AG04449 (cell line): Measurements from ENCODE around the gene PXMP4.
A peak's percentile ranks its signal among the peaks of the same experiment; 100 is the strongest.

ENCODE experiments used
- CTCF ChIA-PET: fragments of 350-600 bp; formaldehyde crosslinking; extraction: SDS; loops from one replicate; lab custom pipeline; 2021; ENCODE audit warnings: antibody characterized with exemption; lab: Yijun Ruan, JAX
- POLR2A ChIA-PET: fragments of 400-600, 350-600 bp; formaldehyde crosslinking; extraction: SDS; loops from one replicate; lab custom pipeline; 2020; ENCODE audit warnings: antibody characterized with exemption, inconsistent platforms; lab: Yijun Ruan, JAX
- DNase-seq: peaks from one replicate; pipeline ENCODE4 v3.0.0-alpha.2; 2010; ENCODE audit warnings: low read depth, low spot score
- H3K4me3 ChIP-seq: 2 replicates; pipeline ENCODE4 v1.5.1; 2011; ENCODE audit warnings: low read depth, mild to moderate bottlenecking, control low read depth, low read length
- CTCF ChIP-seq: IDR thresholded peaks from one replicate; pipeline ENCODE4 v1.5.1; 2011; ENCODE audit warnings: mild to moderate bottlenecking, moderate library complexity, low read length, control low read depth, inconsistent platforms; ENCODE audit not compliant: insufficient read depth; ENCODE audit errors: missing control alignments

The PXMP4 gene

GRCh38 chr20:33719989-33720709, at the start of gene PXMP4:
PXMP4 (minus strand) TSS chr20:33720310; CDS start chr20:33720207, 103 bp downstream.
- ChIA-PET CTCF (interaction anchor here (0.7 to 1.6 kb wide), 6 partner anchors 10 to 52 kb away, joined by 3 to 6 read pairs (median 3); partner anchors contain the start of gene ZNF341), POLR2A (interaction anchor here (0.8 to 1.7 kb wide), 4 partner anchors 9 to 51 kb away, joined by 3 to 7 read pairs (median 3); no protein-coding TSS in a partner anchor)
- H3K4me3 ChIP-seq: peak within 1 kb of the TSS; percentile 97
- no peak for TF ChIP-seq CTCF
- DNase-seq: peak; percentile 92

GRCh38 chr20:33769043-33769442, 48.9 kb upstream of the PXMP4 start:
- no peak overlapping the region for H3K4me3 ChIP-seq
- CTCF ChIA-PET: no interaction called here
- no peak for DNase-seq
- no peak for TF ChIP-seq CTCF
- POLR2A ChIA-PET: no interaction called here

GRCh38 chr20:33767777-33768138, 47.6 kb upstream of the PXMP4 start:
- no peak for TF ChIP-seq CTCF
- H3K4me3 ChIP-seq: no peak overlapping the region
- ChIA-PET CTCF (interaction anchor here (0.9 kb wide), 1 partner anchor 25 kb away, joined by 3 read pairs; no protein-coding TSS in a partner anchor), POLR2A (no interaction called here)
- DNase-seq: no peak

- no peak for DNase-seq
- ChIA-PET POLR2A (no interaction called here), CTCF (no interaction called here)
- TF ChIP-seq CTCF: no peak
- no peak overlapping the region for H3K4me3 ChIP-seq
Observed at GRCh38 chr20:33766686-33767085, 46.6 kb upstream of the PXMP4 start.

- no peak for DNase-seq
- CTCF ChIA-PET: interaction anchor here (1.4 kb wide), 1 partner anchor 305 kb away, joined by 3 read pairs; no protein-coding TSS in a partner anchor
- POLR2A ChIA-PET: no interaction called here
- no peak overlapping the region for H3K4me3 ChIP-seq
- TF ChIP-seq CTCF: no peak
Observed at GRCh38 chr20:33765592-33765991, 45.5 kb upstream of the PXMP4 start.

GRCh38 chr20:33765099-33765498, 45.0 kb upstream of the PXMP4 start:
- no peak for TF ChIP-seq CTCF
- no peak for DNase-seq
- ChIA-PET POLR2A (no interaction called here), CTCF (interaction anchor here (1.4 kb wide), 1 partner anchor 305 kb away, joined by 3 read pairs; no protein-coding TSS in a partner anchor)
- H3K4me3 ChIP-seq: no peak overlapping the region
